IPS-NIHi7 (cell line): ENCODE results near the gene PRDX1.

ENCODE experiments used
- DNase-seq: peaks from one replicate; pipeline ENCODE4 v3.0.0; 2012; ENCODE audit warnings: mixed read lengths; ENCODE audit errors: extremely low spot score

PRDX1 gene

GRCh38 chr1:45465277-45465676, 56.4 kb downstream of the PRDX1 start:
- no peak for DNase-seq
